Measurements from ENCODE around the gene PLD5. TPM values are rescaled to one million over a fixed set of nuclear protein-coding genes. Genes with fewer than 3 reads are reported as not detected.

Gene PLD5
- total and polyA plus RNA-seq, 4 donors: under 0.01 to 0.17 (median 0.05) TPM; not detected in 1

DNA sequence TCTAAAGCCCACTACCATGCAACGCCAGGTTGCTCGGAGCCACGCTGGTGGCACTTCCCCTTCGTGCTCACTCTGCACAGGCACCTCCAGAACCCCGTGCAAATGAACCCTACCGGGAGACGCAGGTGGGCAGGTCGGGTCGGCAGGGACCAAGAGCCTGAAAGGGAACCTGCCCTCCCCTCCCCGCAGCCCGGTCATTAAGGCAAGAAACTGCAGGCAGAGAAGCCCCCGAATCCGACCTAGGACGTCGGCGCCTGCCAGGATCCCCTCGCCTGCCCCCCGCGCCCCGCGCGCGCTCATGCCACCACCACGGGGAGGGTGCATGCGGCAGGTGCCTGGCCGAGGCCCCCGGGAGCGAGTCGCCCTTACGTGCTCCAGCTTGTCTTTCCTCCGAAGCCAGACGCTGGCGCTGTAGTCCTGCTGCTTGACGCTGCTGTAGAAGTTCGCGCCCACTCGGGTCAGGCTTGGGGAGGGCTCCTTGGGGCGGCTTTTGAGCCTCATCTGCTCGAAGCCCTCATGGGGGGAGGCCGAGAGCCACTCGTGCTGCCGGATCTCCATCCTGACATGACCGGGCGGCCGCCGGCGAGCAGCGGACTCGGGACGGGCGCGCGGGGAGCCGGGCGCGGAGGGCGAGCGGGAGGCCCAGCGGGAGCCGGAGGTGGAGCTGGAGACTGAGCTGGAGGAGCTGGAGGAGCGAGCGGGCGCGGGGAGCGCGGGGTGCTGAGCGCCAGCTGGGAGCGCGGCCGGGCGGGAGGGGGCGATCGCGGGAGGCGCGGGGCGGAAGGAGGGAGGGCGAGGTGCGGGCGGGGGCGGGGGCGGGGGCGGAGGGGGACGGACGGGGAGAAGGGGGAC lies 552 bp downstream of the PLD5 start:
- Histone ChIP-seq H3K4me1 (ENCODE audit: control insufficient read depth in 4 of 4, insufficient read depth in 4 of 4, low read length in 3 of 4) (peaks cover 2 to 17% (median 8%) of the 10 kb centered on the region in 4 donors), H3K9ac (ENCODE audit: low read depth in 1 of 2, low read length in 2 of 2) (no peak overlapping the region), H3K9me3 (ENCODE audit: control insufficient read depth in 4 of 4, low read length in 3 of 4) (no peaks in the 10 kb centered on the region), H3K4me3 (ENCODE audit: low read depth in 1 of 3, low read length in 3 of 3) (peak overlapping the region in 1 of 3 donors; percentile 55), H3K27me3 (ENCODE audit: control insufficient read depth in 4 of 4, insufficient read depth in 4 of 4, low read length in 3 of 4) (peaks cover 0 to 14% (median 12%) of the 10 kb centered on the region in 4 donors), H3K36me3 (ENCODE audit: control insufficient read depth in 4 of 4, insufficient read depth in 3 of 4, low read depth in 1 of 4, low read length in 3 of 4) (no peaks in the 10 kb centered on the region), H3K27ac (ENCODE audit: low read depth in 1 of 2, low read length in 2 of 2) (no peak overlapping the region)
- 3% methylated on average over 84 of the region's 85 CpGs for WGBS
- TF ChIP-seq RAD21 (IDR thresholded peaks at IDR 0.05): no peak
- no peak for TF ChIP-seq TAF1 (conservative IDR thresholded peaks at IDR 0.05)
- no peak for TF ChIP-seq ZBTB33 (IDR thresholded peaks at IDR 0.05)
- no peak for TF ChIP-seq ATF3 (IDR thresholded peaks at IDR 0.05)
- TF ChIP-seq REST (IDR thresholded peaks at IDR 0.05): no peak
- TF ChIP-seq HNF4A (conservative IDR thresholded peaks at IDR 0.05): no peak
- TF ChIP-seq GABPA (IDR thresholded peaks at IDR 0.05 in 1 of 2, conservative IDR thresholded peaks at IDR 0.05 in 1 of 2): no peak
- TF ChIP-seq FOXA1 (IDR thresholded peaks at IDR 0.05): no peak
- TF ChIP-seq JUND (IDR thresholded peaks at IDR 0.05): no peak
- no peak for TF ChIP-seq NR2F2 (IDR thresholded peaks at IDR 0.05)
- no peak for TF ChIP-seq SP1 (IDR thresholded peaks at IDR 0.05)
- TF ChIP-seq MAX (IDR thresholded peaks at IDR 0.05): no peak
- no peak for TF ChIP-seq RXRA (IDR thresholded peaks at IDR 0.05)
- TF ChIP-seq CTCF (IDR thresholded peaks at IDR 0.05; ENCODE audit: low read depth, low read length, missing input control): no peak
- no peak for TF ChIP-seq HNF4G (IDR thresholded peaks at IDR 0.05)
- no peak for TF ChIP-seq EGR1 (IDR thresholded peaks at IDR 0.05; ENCODE audit: low read depth in 2 of 2)
- no peak for TF ChIP-seq FOXA2 (IDR thresholded peaks at IDR 0.05)
- TF ChIP-seq YY1 (IDR thresholded peaks at IDR 0.05): no peak
- no peak for DNase-seq (ENCODE audit: low spot score)

Data from liver (tissue), 9 donors.